Adipocyte (in vitro differentiated cells): Measurements from ENCODE around the gene DKK3.

Source experiments
- DNase-seq: peaks from one replicate; pipeline ENCODE4 v3.0.0-alpha.2; 2015; ENCODE audit warnings: low read depth
- H3K27me3 ChIP-seq: replicated peaks from 2 replicates; pipeline ENCODE4 v1.7.0; 2013; ENCODE audit warnings: mild to moderate bottlenecking, low read length, moderate library complexity; ENCODE audit not compliant: control insufficient read depth, insufficient read depth
- H3K36me3 ChIP-seq: 2 replicates; pipeline ENCODE4 v1.7.0; 2013; ENCODE audit warnings: low read length, mild to moderate bottlenecking, moderate library complexity; ENCODE audit not compliant: control insufficient read depth, insufficient read depth, severe bottlenecking
- H3K4me1 ChIP-seq: 2 replicates; pipeline ENCODE4 v1.7.0; 2013; ENCODE audit warnings: mild to moderate bottlenecking, low read length, moderate library complexity; ENCODE audit not compliant: control insufficient read depth, insufficient read depth
- H3K4me3 ChIP-seq: 2 replicates; pipeline ENCODE4 v1.7.0; 2013; ENCODE audit warnings: mild to moderate bottlenecking, low read length, moderate library complexity
- H3K9ac ChIP-seq: 2 replicates; pipeline ENCODE4 v1.7.0; 2013; ENCODE audit warnings: mild to moderate bottlenecking, low read length, moderate library complexity
- H3K9me3 ChIP-seq: 2 replicates; pipeline ENCODE4 v1.7.0; 2013; ENCODE audit warnings: mild to moderate bottlenecking, low read length, moderate library complexity; ENCODE audit not compliant: control insufficient read depth

Gene DKK3

GRCh38 chr11:12009617-12010321 is 1.3 kb upstream of the DKK3 start:
- Histone ChIP-seq H3K36me3 (no peaks in the 10 kb centered on the region), H3K9me3 (no peaks in the 10 kb centered on the region), H3K4me3 (peak overlapping the region; percentile 7), H3K27me3 (no peaks in the 10 kb centered on the region), H3K9ac (no peak overlapping the region), H3K4me1 (peaks cover 18% of the 10 kb centered on the region)
- DNase-seq, result no peak

- Histone ChIP-seq H3K4me3 (peak overlapping the region; percentile 81), H3K9ac (peak overlapping the region; percentile 69), H3K9me3 (no peaks in the 10 kb centered on the region), H3K27me3 (no peaks in the 10 kb centered on the region), H3K36me3 (no peaks in the 10 kb centered on the region), H3K4me1 (peaks cover 21% of the 10 kb centered on the region)
- DNase-seq, result peak; percentile 78
These were observed 577 bp upstream of the DKK3 start for GRCh38 chr11:12008790-12009616.

GRCh38 chr11:12007230-12007593 is 1.2 kb downstream of the DKK3 start:
- no peak for DNase-seq
- Histone ChIP-seq H3K4me1 (peaks cover 21% of the 10 kb centered on the region), H3K27me3 (no peaks in the 10 kb centered on the region), H3K36me3 (no peaks in the 10 kb centered on the region), H3K4me3 (no peak overlapping the region), H3K9ac (no peak overlapping the region), H3K9me3 (no peaks in the 10 kb centered on the region)

GRCh38 chr11:12006552-12007229 is 1.7 kb downstream of the DKK3 start:
- no peaks in the 10 kb centered on the region for H3K9me3 ChIP-seq
- H3K36me3 ChIP-seq, result no peaks in the 10 kb centered on the region
- H3K4me1 ChIP-seq, result peaks cover 21% of the 10 kb centered on the region
- H3K9ac ChIP-seq, result no peak overlapping the region
- H3K27me3 ChIP-seq, result no peaks in the 10 kb centered on the region
- no peak overlapping the region for H3K4me3 ChIP-seq
- DNase-seq, result no peak

- Histone ChIP-seq H3K9ac (no peak overlapping the region), H3K9me3 (no peaks in the 10 kb centered on the region), H3K36me3 (no peaks in the 10 kb centered on the region), H3K4me1 (peaks cover 21% of the 10 kb centered on the region), H3K4me3 (no peak overlapping the region), H3K27me3 (no peaks in the 10 kb centered on the region)
- peak; percentile 87 for DNase-seq
These were observed 3.0 kb downstream of the DKK3 start for GRCh38 chr11:12005476-12005875.

GRCh38 chr11:12005061-12005460 is 3.4 kb downstream of the DKK3 start:
- no peak overlapping the region for H3K9ac ChIP-seq
- no peak for DNase-seq
- H3K4me3 ChIP-seq, result no peak overlapping the region
- H3K27me3 ChIP-seq, result no peaks in the 10 kb centered on the region
- H3K36me3 ChIP-seq, result no peaks in the 10 kb centered on the region
- H3K9me3 ChIP-seq, result no peaks in the 10 kb centered on the region
- H3K4me1 ChIP-seq, result peaks cover 21% of the 10 kb centered on the region

- no peak overlapping the region for H3K9ac ChIP-seq
- DNase-seq, result no peak
These were observed 4.6 kb downstream of the DKK3 start for GRCh38 chr11:12003815-12004214.

GRCh38 chr11:12003336-12003735 is 5.1 kb downstream of the DKK3 start:
- Histone ChIP-seq H3K36me3 (no peaks in the 10 kb centered on the region), H3K9me3 (no peaks in the 10 kb centered on the region), H3K9ac (no peak overlapping the region), H3K4me1 (peaks cover 27% of the 10 kb centered on the region), H3K4me3 (no peak overlapping the region), H3K27me3 (no peaks in the 10 kb centered on the region)
- DNase-seq, result no peak

More at GRCh38 chr11:12003815-12004214, 4.6 kb downstream of the DKK3 start:
- Histone ChIP-seq H3K36me3 (no peaks in the 10 kb centered on the region), H3K9me3 (no peaks in the 10 kb centered on the region), H3K4me1 (peaks cover 22% of the 10 kb centered on the region), H3K4me3 (no peak overlapping the region), H3K27me3 (no peaks in the 10 kb centered on the region)

- Histone ChIP-seq H3K9me3 (no peaks in the 10 kb centered on the region), H3K4me1 (peaks cover 25% of the 10 kb centered on the region), H3K27me3 (no peaks in the 10 kb centered on the region), H3K36me3 (no peaks in the 10 kb centered on the region), H3K4me3 (no peak overlapping the region), H3K9ac (no peak overlapping the region)
- DNase-seq, result no peak
These were observed 7.2 kb downstream of the DKK3 start for GRCh38 chr11:12001186-12001585.

- Histone ChIP-seq H3K36me3 (no peaks in the 10 kb centered on the region), H3K27me3 (no peaks in the 10 kb centered on the region), H3K4me3 (peak overlapping the region; percentile 77), H3K9me3 (no peaks in the 10 kb centered on the region), H3K4me1 (peaks cover 23% of the 10 kb centered on the region), H3K9ac (peak overlapping the region; percentile 72)
- peak; percentile 91 for DNase-seq
These were observed 10.2 kb downstream of the DKK3 start for GRCh38 chr11:11998091-11998781.

- H3K36me3 ChIP-seq, result no peaks in the 10 kb centered on the region
- DNase-seq, result no peak
- no peaks in the 10 kb centered on the region for H3K27me3 ChIP-seq
- H3K4me3 ChIP-seq, result no peak overlapping the region
- H3K9me3 ChIP-seq, result no peaks in the 10 kb centered on the region
- peaks cover 23% of the 10 kb centered on the region for H3K4me1 ChIP-seq
- H3K9ac ChIP-seq, result no peak overlapping the region
These were observed 11.4 kb downstream of the DKK3 start for GRCh38 chr11:11997049-11997322.
